Kasumi-1 (cell line): ENCODE measurements around the gene BHMT2.

Source experiments
- DNase-seq, 2 experiments: peaks; one replicate each; lab custom pipeline; 2025; lab: John Stamatoyannopoulos, UW

Gene BHMT2

GRCh38 chr5:79069488-79070349 is at the start of gene BHMT2, which contains the start of gene DMGDH:
TSS of gene BHMT2 (plus strand) at chr5:79069767. CDS start at chr5:79069783, 16 bp downstream.
TSS of gene DMGDH (minus strand) at chr5:79069674. CDS start at chr5:79069620, 54 bp downstream.
- DNase-seq: no peak

- peak; percentile 64 to 66 for DNase-seq
These were observed 48.6 kb upstream of the BHMT2 start for GRCh38 chr5:79020861-79021561.

GRCh38 chr5:79021753-79022152 is 47.8 kb upstream of the BHMT2 start:
- DNase-seq: no peak

- no peak for DNase-seq
These were observed 46.8 kb upstream of the BHMT2 start for GRCh38 chr5:79022771-79023170.

- DNase-seq: no peak
These were observed 46.2 kb upstream of the BHMT2 start for GRCh38 chr5:79023348-79023747.

- no peak for DNase-seq
These were observed 45.6 kb upstream of the BHMT2 start for GRCh38 chr5:79023947-79024346.

GRCh38 chr5:79025054-79025472 is 44.5 kb upstream of the BHMT2 start:
- DNase-seq: peak; percentile 71 to 74

GRCh38 chr5:79030663-79031484 is 38.7 kb upstream of the BHMT2 start:
- no peak for DNase-seq

- DNase-seq: no peak
These were observed 38.1 kb upstream of the BHMT2 start for GRCh38 chr5:79031485-79031867.

GRCh38 chr5:79032031-79032695 is 37.4 kb upstream of the BHMT2 start:
- DNase-seq: no peak

- DNase-seq: no peak
These were observed 36.8 kb upstream of the BHMT2 start for GRCh38 chr5:79032782-79033181.

GRCh38 chr5:79035237-79035636 is 34.3 kb upstream of the BHMT2 start:
- no peak for DNase-seq

- DNase-seq: no peak
These were observed 32.8 kb upstream of the BHMT2 start for GRCh38 chr5:79036769-79037168.

GRCh38 chr5:79042188-79042587 is 27.4 kb upstream of the BHMT2 start:
- DNase-seq: no peak

GRCh38 chr5:79047199-79047598 is 22.4 kb upstream of the BHMT2 start:
- no peak for DNase-seq

GRCh38 chr5:79048437-79048836 is 21.1 kb upstream of the BHMT2 start:
- DNase-seq: no peak

GRCh38 chr5:79050498-79050897 is 19.1 kb upstream of the BHMT2 start:
- no peak for DNase-seq

- DNase-seq: no peak
These were observed 16.2 kb upstream of the BHMT2 start for GRCh38 chr5:79053321-79053720.

GRCh38 chr5:79055017-79055416 is 14.6 kb upstream of the BHMT2 start:
- no peak for DNase-seq

- DNase-seq: no peak
These were observed 12.7 kb upstream of the BHMT2 start for GRCh38 chr5:79056847-79057246.

- DNase-seq: no peak
These were observed 9.9 kb upstream of the BHMT2 start for GRCh38 chr5:79059674-79060073.

GRCh38 chr5:79062436-79062835 is 7.1 kb upstream of the BHMT2 start:
- DNase-seq: no peak
